H54 (cell line): Measurements from ENCODE around the gene ISG15.
"Not testable (repeated sequence)": the region's sequence is repeated elsewhere in the genome, so short reads cannot be mapped to it uniquely, and the experiment has no call there.

Experiments used
- DNase-seq: peaks from one replicate; pipeline ENCODE4 v3.0.0; 2011; ENCODE audit warnings: low spot score, mixed read lengths; ENCODE audit not compliant: insufficient read length
- FAIRE-seq: peaks from 3 replicates; lab custom pipeline; 2011; peaks lifted over from hg19 to GRCh38; lab: Jason Lieb, UNC
- POLR2A ChIP-seq: IDR thresholded peaks from 2 replicates; pipeline ENCODE4 v1.6.1; 2011; ENCODE audit warnings: low read depth, mild to moderate bottlenecking, low read length

Gene ISG15

GRCh38 chr1:1004780-1005697 is 8.3 kb upstream of the ISG15 start:
- DNase-seq (no peak), FAIRE-seq (no peak)
- no peak for TF ChIP-seq POLR2A

GRCh38 chr1:1005774-1006304 is 7.5 kb upstream of the ISG15 start:
- TF ChIP-seq POLR2A: no peak
- FAIRE-seq (no peak), DNase-seq (no peak)

- TF ChIP-seq POLR2A: no peak
- DNase-seq (no peak), FAIRE-seq (no peak)
These were observed 6.8 kb upstream of the ISG15 start for GRCh38 chr1:1006305-1007159.

- DNase-seq, FAIRE-seq: not testable (repeated sequence)
These were observed 3.2 kb upstream of the ISG15 start for GRCh38 chr1:1010131-1010530.

GRCh38 chr1:1011396-1011949 is 1.8 kb upstream of the ISG15 start:
- DNase-seq (no peak), FAIRE-seq (no peak)
- TF ChIP-seq POLR2A: no peak

- DNase-seq, FAIRE-seq: not testable (repeated sequence)
These were observed 577 bp upstream of the ISG15 start for GRCh38 chr1:1012736-1013104.

- no peak for TF ChIP-seq POLR2A
- FAIRE-seq (no peak), DNase-seq (no peak)
These were observed 788 bp downstream of the ISG15 start for GRCh38 chr1:1013922-1014648.

GRCh38 chr1:1014799-1015681 is 1.7 kb downstream of the ISG15 start:
- DNase-seq: no peak
- TF ChIP-seq POLR2A: no peak
- no peak for FAIRE-seq

GRCh38 chr1:1017397-1018320 is 4.4 kb downstream of the ISG15 start:
- not testable (repeated sequence) for DNase-seq, FAIRE-seq

- DNase-seq, FAIRE-seq: not testable (repeated sequence)
These were observed 5.0 kb downstream of the ISG15 start for GRCh38 chr1:1018321-1018685.

GRCh38 chr1:1019122-1019999 is 6.1 kb downstream of the ISG15 start:
- no peak for TF ChIP-seq POLR2A
- DNase-seq: peak; percentile 60
- no peak for FAIRE-seq
